Tibial artery (tissue), 4 donors: ENCODE data around the gene UBE3D.

Source experiments
- DNase-seq, 2 donors: peaks; one replicate each; pipeline ENCODE4 v3.0.0-alpha.2; 2019
- H3K27ac ChIP-seq, 2 donors: fragments of 200-600 bp; sonication (generic) in 1 of 2; 1 replicate in 1 of 2; 2 replicates in 1 of 2; pipeline ENCODE4 v1.5.1; 2018 to 2019; ENCODE audit warnings: mild to moderate bottlenecking in 1 of 2
- H3K27me3 ChIP-seq, 2 donors: fragments of 200-600 bp; sonication (generic) in 1 of 2; one replicate each; pipeline versions ENCODE4 v1.5.1 to v1.6.0; 2016 to 2019
- H3K36me3 ChIP-seq, 3 donors: fragments of 200-600 bp; sonication (generic) in 2 of 3; one replicate each; pipeline ENCODE4 v1.5.1; 2016 to 2019; ENCODE audit warnings: mild to moderate bottlenecking in 2 of 3
- H3K4me1 ChIP-seq, 4 donors: fragments of 200-600 bp; sonication (generic) in 2 of 4; 1 replicate in 3 of 4; 2 replicates in 1 of 4; pipeline ENCODE4 v1.5.1; 2016 to 2019
- H3K4me3 ChIP-seq, 2 donors: fragments of 200-600 bp; sonication (generic) in 1 of 2; 1 replicate in 1 of 2; 2 replicates in 1 of 2; pipeline ENCODE4 v1.5.1; 2018 to 2019; ENCODE audit warnings: mild to moderate bottlenecking in 2 of 2
- H3K9me3 ChIP-seq, 3 donors: fragments of 200-600 bp; sonication (generic) in 1 of 3; one replicate each; pipeline ENCODE4 v1.5.1; 2016 to 2019
- intact Hi-C: fragments of 100-400 bp; cut with DNase I; formaldehyde crosslinking; loops from one replicate; pipeline ENCODE4 v1.15.0; 2023; ENCODE audit warnings: low total_unique reads
- TF ChIP-seq, protein P1 (sequence below), 2 experiments: fragments of 200-600 bp in 1 of 2; fragments of 450-650 bp in 1 of 2; IDR thresholded peaks; one replicate each; pipeline ENCODE4 v1.5.1; 2017 to 2019; ENCODE audit warnings: antibody characterized with exemption in 2 of 2, mild to moderate bottlenecking in 1 of 2, moderate library complexity in 1 of 2

Gene UBE3D

GRCh38 chr6:82959385-82959941, 106.2 kb downstream of the UBE3D start:
- H3K36me3 ChIP-seq: peaks cover 0 to 13% (median 8%) of the 10 kb centered on the region in 3 donors
- H3K4me1 ChIP-seq: no peaks in the 10 kb centered on the region
- no peak overlapping the region for H3K4me3 ChIP-seq
- TF ChIP-seq, protein P1, sequence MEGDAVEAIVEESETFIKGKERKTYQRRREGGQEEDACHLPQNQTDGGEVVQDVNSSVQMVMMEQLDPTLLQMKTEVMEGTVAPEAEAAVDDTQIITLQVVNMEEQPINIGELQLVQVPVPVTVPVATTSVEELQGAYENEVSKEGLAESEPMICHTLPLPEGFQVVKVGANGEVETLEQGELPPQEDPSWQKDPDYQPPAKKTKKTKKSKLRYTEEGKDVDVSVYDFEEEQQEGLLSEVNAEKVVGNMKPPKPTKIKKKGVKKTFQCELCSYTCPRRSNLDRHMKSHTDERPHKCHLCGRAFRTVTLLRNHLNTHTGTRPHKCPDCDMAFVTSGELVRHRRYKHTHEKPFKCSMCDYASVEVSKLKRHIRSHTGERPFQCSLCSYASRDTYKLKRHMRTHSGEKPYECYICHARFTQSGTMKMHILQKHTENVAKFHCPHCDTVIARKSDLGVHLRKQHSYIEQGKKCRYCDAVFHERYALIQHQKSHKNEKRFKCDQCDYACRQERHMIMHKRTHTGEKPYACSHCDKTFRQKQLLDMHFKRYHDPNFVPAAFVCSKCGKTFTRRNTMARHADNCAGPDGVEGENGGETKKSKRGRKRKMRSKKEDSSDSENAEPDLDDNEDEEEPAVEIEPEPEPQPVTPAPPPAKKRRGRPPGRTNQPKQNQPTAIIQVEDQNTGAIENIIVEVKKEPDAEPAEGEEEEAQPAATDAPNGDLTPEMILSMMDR (IDR thresholded peaks at IDR 0.05): no peak
- no peaks in the 10 kb centered on the region for H3K27me3 ChIP-seq
- H3K9me3 ChIP-seq: no peaks in the 10 kb centered on the region
- no peak overlapping the region for H3K27ac ChIP-seq
- DNase-seq: no peak
- intact Hi-C loops: no loop called here

DNA sequence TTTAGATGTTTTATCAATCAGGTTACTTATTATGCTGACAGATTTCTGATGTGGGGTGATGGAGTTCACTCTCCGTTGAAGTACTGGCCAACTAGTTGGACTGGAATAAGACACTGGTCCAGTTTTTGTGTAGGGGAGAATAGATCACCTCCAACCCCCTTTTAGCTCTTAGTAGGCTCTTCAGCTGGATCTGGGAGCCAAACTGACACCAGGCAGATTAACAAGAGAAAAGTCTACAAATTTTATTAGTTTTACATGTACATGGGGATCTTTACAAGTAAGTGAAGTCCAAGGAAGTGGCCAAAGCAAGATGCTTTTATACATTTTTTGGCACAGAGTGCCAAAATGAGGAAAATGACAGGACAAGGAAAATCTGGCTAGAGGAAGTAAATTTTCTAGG, 107.1 kb downstream of the UBE3D start:
- no peaks in the 10 kb centered on the region for H3K4me1 ChIP-seq
- H3K36me3 ChIP-seq: peaks cover 0 to 13% (median 8%) of the 10 kb centered on the region in 3 donors
- H3K27me3 ChIP-seq: no peaks in the 10 kb centered on the region
- no peaks in the 10 kb centered on the region for H3K9me3 ChIP-seq
- no peak for DNase-seq
- H3K27ac ChIP-seq: no peak overlapping the region
- intact Hi-C loops: no loop called here
- TF ChIP-seq, protein P1 (IDR thresholded peaks at IDR 0.05): no peak
- no peak overlapping the region for H3K4me3 ChIP-seq

GRCh38 chr6:82957868-82958245, 107.8 kb downstream of the UBE3D start:
- Histone ChIP-seq H3K4me1 (no peaks in the 10 kb centered on the region), H3K27ac (no peak overlapping the region), H3K36me3 (peaks cover 0 to 13% (median 8%) of the 10 kb centered on the region in 3 donors), H3K9me3 (no peaks in the 10 kb centered on the region), H3K4me3 (no peak overlapping the region), H3K27me3 (no peaks in the 10 kb centered on the region)
- intact Hi-C loops: no loop called here
- TF ChIP-seq, protein P1 (IDR thresholded peaks at IDR 0.05): no peak
- DNase-seq: no peak

- TF ChIP-seq, protein P1 (IDR thresholded peaks at IDR 0.05): no peak
- Histone ChIP-seq H3K4me1 (no peaks in the 10 kb centered on the region), H3K27ac (no peak overlapping the region), H3K36me3 (peaks cover 0 to 13% (median 8%) of the 10 kb centered on the region in 3 donors), H3K27me3 (no peaks in the 10 kb centered on the region), H3K4me3 (no peak overlapping the region), H3K9me3 (no peaks in the 10 kb centered on the region)
- intact Hi-C loops: no loop called here
- no peak for DNase-seq
Observed at GRCh38 chr6:82957171-82957867, 108.3 kb downstream of the UBE3D start.

GRCh38 chr6:82955841-82956240, 109.8 kb downstream of the UBE3D start:
- DNase-seq: no peak
- no peak overlapping the region for H3K4me3 ChIP-seq
- no peaks in the 10 kb centered on the region for H3K27me3 ChIP-seq
- peaks cover 4 to 13% (median 8%) of the 10 kb centered on the region in 3 donors for H3K36me3 ChIP-seq
- intact Hi-C loops: no loop called here
- no peaks in the 10 kb centered on the region for H3K9me3 ChIP-seq
- H3K4me1 ChIP-seq: no peaks in the 10 kb centered on the region
- TF ChIP-seq, protein P1 (IDR thresholded peaks at IDR 0.05): no peak
- H3K27ac ChIP-seq: no peak overlapping the region
